ENCODE measurements around the gene OGDH.
A peak's percentile ranks its signal among the peaks of the same experiment; 100 is the strongest.

The OGDH gene

GRCh38 chr7:44602576-44602910 is 3.9 kb upstream of the OGDH start:
- Histone ChIP-seq H3K27me3 (ENCODE audit: control insufficient read depth in 1 of 2, insufficient read depth in 2 of 2, low read length in 2 of 2) (no peaks in the 10 kb centered on the region), H3K4me1 (ENCODE audit: control insufficient read depth in 1 of 2, insufficient read depth in 2 of 2, low read length in 2 of 2) (peaks cover 5% of the 10 kb centered on the region in 2 donors), H3K27ac (ENCODE audit: low read depth, low read length) (no peak overlapping the region), H3K9me3 (ENCODE audit: control insufficient read depth in 1 of 2, low read length in 2 of 2) (no peaks in the 10 kb centered on the region), H3K36me3 (ENCODE audit: control insufficient read depth in 1 of 2, insufficient read depth in 2 of 2, low read length in 2 of 2) (no peaks in the 10 kb centered on the region), H3K4me3 (ENCODE audit: low read depth in 1 of 2, low read length in 2 of 2) (no peak overlapping the region), H3K9ac (ENCODE audit: low read depth in 1 of 2, low read length in 2 of 2) (no peak overlapping the region)

- Histone ChIP-seq H3K4me3 (ENCODE audit: low read depth in 1 of 2, low read length in 2 of 2) (no peak overlapping the region), H3K27ac (ENCODE audit: low read depth, low read length) (no peak overlapping the region), H3K4me1 (ENCODE audit: control insufficient read depth in 1 of 2, insufficient read depth in 2 of 2, low read length in 2 of 2) (peaks cover 9 to 10% of the 10 kb centered on the region in 2 donors), H3K9me3 (ENCODE audit: control insufficient read depth in 1 of 2, low read length in 2 of 2) (no peaks in the 10 kb centered on the region), H3K9ac (ENCODE audit: low read depth in 1 of 2, low read length in 2 of 2) (no peak overlapping the region), H3K27me3 (ENCODE audit: control insufficient read depth in 1 of 2, insufficient read depth in 2 of 2, low read length in 2 of 2) (no peaks in the 10 kb centered on the region), H3K36me3 (ENCODE audit: control insufficient read depth in 1 of 2, insufficient read depth in 2 of 2, low read length in 2 of 2) (no peaks in the 10 kb centered on the region)
These were observed 3.2 kb upstream of the OGDH start for GRCh38 chr7:44603193-44603592.

GRCh38 chr7:44604941-44605340 is 1.5 kb upstream of the OGDH start:
- Histone ChIP-seq H3K9ac (ENCODE audit: low read depth in 1 of 2, low read length in 2 of 2) (no peak overlapping the region), H3K27me3 (ENCODE audit: control insufficient read depth in 1 of 2, insufficient read depth in 2 of 2, low read length in 2 of 2) (no peaks in the 10 kb centered on the region), H3K27ac (ENCODE audit: low read depth, low read length) (no peak overlapping the region), H3K4me3 (ENCODE audit: low read depth in 1 of 2, low read length in 2 of 2) (no peak overlapping the region), H3K36me3 (ENCODE audit: control insufficient read depth in 1 of 2, insufficient read depth in 2 of 2, low read length in 2 of 2) (no peaks in the 10 kb centered on the region), H3K9me3 (ENCODE audit: control insufficient read depth in 1 of 2, low read length in 2 of 2) (no peaks in the 10 kb centered on the region), H3K4me1 (ENCODE audit: control insufficient read depth in 1 of 2, insufficient read depth in 2 of 2, low read length in 2 of 2) (peaks cover 12 to 15% of the 10 kb centered on the region in 2 donors)

GRCh38 chr7:44607141-44608068 is 978 bp downstream of the OGDH start:
- peak overlapping the region; percentile 87 to 93 for H3K4me3 ChIP-seq (ENCODE audit: low read depth in 1 of 2, low read length in 2 of 2)
- H3K4me1 ChIP-seq (ENCODE audit: control insufficient read depth in 1 of 2, insufficient read depth in 2 of 2, low read length in 2 of 2): peaks cover 12 to 15% of the 10 kb centered on the region in 2 donors
- peak overlapping the region; percentile 84 to 96 for H3K9ac ChIP-seq (ENCODE audit: low read depth in 1 of 2, low read length in 2 of 2)
- no peaks in the 10 kb centered on the region for H3K36me3 ChIP-seq (ENCODE audit: control insufficient read depth in 1 of 2, insufficient read depth in 2 of 2, low read length in 2 of 2)
- peak overlapping the region; percentile 96 for H3K27ac ChIP-seq (ENCODE audit: low read depth, low read length)
- H3K9me3 ChIP-seq (ENCODE audit: control insufficient read depth in 1 of 2, low read length in 2 of 2): no peaks in the 10 kb centered on the region
- no peaks in the 10 kb centered on the region for H3K27me3 ChIP-seq (ENCODE audit: control insufficient read depth in 1 of 2, insufficient read depth in 2 of 2, low read length in 2 of 2)

- Histone ChIP-seq H3K36me3 (ENCODE audit: control insufficient read depth in 1 of 2, insufficient read depth in 2 of 2, low read length in 2 of 2) (no peaks in the 10 kb centered on the region), H3K27me3 (ENCODE audit: control insufficient read depth in 1 of 2, insufficient read depth in 2 of 2, low read length in 2 of 2) (no peaks in the 10 kb centered on the region), H3K9me3 (ENCODE audit: control insufficient read depth in 1 of 2, low read length in 2 of 2) (no peaks in the 10 kb centered on the region), H3K4me3 (ENCODE audit: low read depth in 1 of 2, low read length in 2 of 2) (no peak overlapping the region), H3K27ac (ENCODE audit: low read depth, low read length) (no peak overlapping the region), H3K9ac (ENCODE audit: low read depth in 1 of 2, low read length in 2 of 2) (no peak overlapping the region), H3K4me1 (ENCODE audit: control insufficient read depth in 1 of 2, insufficient read depth in 2 of 2, low read length in 2 of 2) (peaks cover 12 to 15% of the 10 kb centered on the region in 2 donors)
These were observed 2.7 kb downstream of the OGDH start for GRCh38 chr7:44608916-44609648.

- H3K9ac ChIP-seq (ENCODE audit: low read depth in 1 of 2, low read length in 2 of 2): no peak overlapping the region
- no peaks in the 10 kb centered on the region for H3K9me3 ChIP-seq (ENCODE audit: control insufficient read depth in 1 of 2, low read length in 2 of 2)
- H3K4me1 ChIP-seq (ENCODE audit: control insufficient read depth in 1 of 2, insufficient read depth in 2 of 2, low read length in 2 of 2): peaks cover 18 to 19% of the 10 kb centered on the region in 2 donors
- H3K36me3 ChIP-seq (ENCODE audit: control insufficient read depth in 1 of 2, insufficient read depth in 2 of 2, low read length in 2 of 2): no peaks in the 10 kb centered on the region
- no peaks in the 10 kb centered on the region for H3K27me3 ChIP-seq (ENCODE audit: control insufficient read depth in 1 of 2, insufficient read depth in 2 of 2, low read length in 2 of 2)
- H3K4me3 ChIP-seq (ENCODE audit: low read depth in 1 of 2, low read length in 2 of 2): no peak overlapping the region
- no peak overlapping the region for H3K27ac ChIP-seq (ENCODE audit: low read depth, low read length)
These were observed 3.4 kb downstream of the OGDH start for GRCh38 chr7:44609829-44610228.

GRCh38 chr7:44615149-44615611 is 8.8 kb downstream of the OGDH start:
- Histone ChIP-seq H3K4me3 (ENCODE audit: low read depth in 1 of 2, low read length in 2 of 2) (no peak overlapping the region), H3K27ac (ENCODE audit: low read depth, low read length) (peak overlapping the region; percentile 61), H3K27me3 (ENCODE audit: control insufficient read depth in 1 of 2, insufficient read depth in 2 of 2, low read length in 2 of 2) (no peaks in the 10 kb centered on the region), H3K4me1 (ENCODE audit: control insufficient read depth in 1 of 2, insufficient read depth in 2 of 2, low read length in 2 of 2) (peaks cover 42 to 43% of the 10 kb centered on the region in 2 donors), H3K9ac (ENCODE audit: low read depth in 1 of 2, low read length in 2 of 2) (peak overlapping the region in 1 of 2 donors; percentile 41), H3K9me3 (ENCODE audit: control insufficient read depth in 1 of 2, low read length in 2 of 2) (no peaks in the 10 kb centered on the region), H3K36me3 (ENCODE audit: control insufficient read depth in 1 of 2, insufficient read depth in 2 of 2, low read length in 2 of 2) (peaks cover 4 to 6% of the 10 kb centered on the region in 2 donors)

GRCh38 chr7:44615793-44616192 is 9.4 kb downstream of the OGDH start:
- Histone ChIP-seq H3K27me3 (ENCODE audit: control insufficient read depth in 1 of 2, insufficient read depth in 2 of 2, low read length in 2 of 2) (no peaks in the 10 kb centered on the region), H3K36me3 (ENCODE audit: control insufficient read depth in 1 of 2, insufficient read depth in 2 of 2, low read length in 2 of 2) (peaks cover 4 to 6% of the 10 kb centered on the region in 2 donors), H3K27ac (ENCODE audit: low read depth, low read length) (peak overlapping the region; percentile 61), H3K4me1 (ENCODE audit: control insufficient read depth in 1 of 2, insufficient read depth in 2 of 2, low read length in 2 of 2) (peaks cover 43 to 44% of the 10 kb centered on the region in 2 donors), H3K9me3 (ENCODE audit: control insufficient read depth in 1 of 2, low read length in 2 of 2) (no peaks in the 10 kb centered on the region), H3K9ac (ENCODE audit: low read depth in 1 of 2, low read length in 2 of 2) (peak overlapping the region in 1 of 2 donors; percentile 41), H3K4me3 (ENCODE audit: low read depth in 1 of 2, low read length in 2 of 2) (no peak overlapping the region)

- H3K27ac ChIP-seq (ENCODE audit: low read depth, low read length): no peak overlapping the region
These were observed 10.1 kb downstream of the OGDH start for GRCh38 chr7:44616545-44616944.

More at GRCh38 chr7:44616545-44616944, 10.1 kb downstream of the OGDH start:
- H3K9ac ChIP-seq (ENCODE audit: low read depth in 1 of 2, low read length in 2 of 2): no peak overlapping the region
- H3K36me3 ChIP-seq (ENCODE audit: control insufficient read depth in 1 of 2, insufficient read depth in 2 of 2, low read length in 2 of 2): peaks cover 4 to 6% of the 10 kb centered on the region in 2 donors
- H3K27me3 ChIP-seq (ENCODE audit: control insufficient read depth in 1 of 2, insufficient read depth in 2 of 2, low read length in 2 of 2): no peaks in the 10 kb centered on the region
- no peak overlapping the region for H3K4me3 ChIP-seq (ENCODE audit: low read depth in 1 of 2, low read length in 2 of 2)
- H3K9me3 ChIP-seq (ENCODE audit: control insufficient read depth in 1 of 2, low read length in 2 of 2): no peaks in the 10 kb centered on the region
- peaks cover 48 to 52% of the 10 kb centered on the region in 2 donors for H3K4me1 ChIP-seq (ENCODE audit: control insufficient read depth in 1 of 2, insufficient read depth in 2 of 2, low read length in 2 of 2)

Measured in duodenal mucosa (tissue), 2 donors.